ENCODE data around the gene ITGAV.

ITGAV gene

DNA sequence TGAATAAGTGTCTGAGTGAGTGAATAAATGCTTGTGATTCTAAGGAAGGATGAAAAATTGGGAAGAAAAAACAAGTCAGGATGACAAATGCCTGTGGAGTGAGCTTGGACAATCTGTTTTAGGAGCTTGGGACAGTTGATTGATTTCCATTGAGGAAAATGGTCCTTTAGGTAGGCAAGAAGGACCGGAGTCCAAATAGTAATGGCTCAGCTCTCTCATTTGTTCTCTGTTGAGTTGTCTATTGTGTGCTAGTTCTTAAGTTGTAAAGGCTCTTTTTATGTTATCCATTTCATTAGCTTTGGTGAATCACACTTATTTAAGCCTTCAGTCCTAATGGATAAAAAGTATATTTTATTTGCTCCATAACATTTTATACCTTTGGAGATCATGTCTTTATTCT, 135.9 kb downstream of the ITGAV start:
- no peak for DNase-seq

DNA sequence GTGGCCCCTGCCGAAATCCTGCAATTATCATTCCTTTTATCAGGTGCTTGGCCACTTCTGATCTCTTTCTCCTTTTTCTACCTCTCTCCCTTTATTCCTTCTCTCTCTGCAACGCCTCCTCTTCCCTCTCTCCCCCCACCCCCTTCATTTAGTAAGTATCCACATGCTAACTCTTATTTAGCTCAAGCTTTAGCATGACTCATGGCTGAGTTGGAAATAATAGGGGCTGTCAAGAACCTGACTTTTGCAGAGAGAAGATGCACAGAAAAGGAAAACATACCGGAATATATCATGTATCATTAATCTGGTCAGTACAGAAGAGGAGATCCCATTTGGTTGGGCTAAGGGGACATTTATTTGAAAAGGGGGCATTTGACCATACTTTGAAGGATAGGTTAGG, 137.1 kb downstream of the ITGAV start:
- DNase-seq: peak; percentile 30

- no peak for DNase-seq
Observed at GRCh38 chr2:186728631-186729030, 138.8 kb downstream of the ITGAV start.
